Activated T-cell treated with anti-CD3 and anti-CD28 coated beads, Interleukin-2, amount 50 U/mL, for 72 hours (primary cell): ENCODE data around the gene EIF3D. TPM values are rescaled to one million over a fixed set of nuclear protein-coding genes. Genes with fewer than 3 reads are reported as not detected.

Experiments
- ATAC-seq, 2 donors: fragments of 150-1000 bp; cut with Tn5 transposase; replicated peaks in 1 of 2; 2 replicates each; pipeline ENCODE4 v1.10.0; 2021; ENCODE audit warnings: moderate library complexity in 2 of 2, mild to moderate bottlenecking in 1 of 2
- DNase-seq, 2 donors: peaks; one replicate each; pipeline ENCODE4 v3.0.0; 2021 to 2022; ENCODE audit warnings: mixed read lengths in 1 of 2
- H3K27ac Mint-ChIP-seq: one replicate; pipeline ENCODE4 v1.8.0; 2022; ENCODE audit warnings: mild to moderate bottlenecking, moderate library complexity, mixed read lengths
- H3K27me3 Mint-ChIP-seq: one replicate; pipeline ENCODE4 v1.8.0; 2022; ENCODE audit warnings: low read depth, mixed read lengths
- H3K36me3 Mint-ChIP-seq, 2 donors: one replicate each; pipeline ENCODE4 v1.8.0; 2022; ENCODE audit warnings: mixed read lengths in 2 of 2, mild to moderate bottlenecking in 1 of 2; ENCODE audit not compliant: insufficient read depth in 2 of 2
- H3K4me1 Mint-ChIP-seq: one replicate; pipeline ENCODE4 v1.8.0; 2022; ENCODE audit warnings: low read depth, mixed read lengths
- H3K4me3 Mint-ChIP-seq, 2 donors: one replicate each; pipeline ENCODE4 v1.8.0; 2022; ENCODE audit warnings: mild to moderate bottlenecking in 2 of 2, mixed read lengths in 2 of 2, moderate library complexity in 2 of 2
- H3K9me3 Mint-ChIP-seq, 2 donors: one replicate each; pipeline ENCODE4 v1.8.0; 2022; ENCODE audit warnings: mixed read lengths in 2 of 2
- total RNA-seq, 2 donors: library from RNA; stranded (reverse); gene quantifications; one replicate each; pipeline ENCODE4 v1.2.3, GENCODE V29; 2022

The EIF3D gene
- total RNA-seq, 2 donors from 2014 or later: 320 to 339 TPM

- Mint-ChIP-seq H3K27me3 (no peaks in the 10 kb centered on the region), H3K27ac (peak within 1 kb of the TSS; percentile 96), H3K4me1 (peaks cover 18% of the 10 kb centered on the region), H3K4me3 (peak within 1 kb of the TSS; percentile 94 to 98), H3K36me3 (peaks cover 7 to 13% of the 10 kb centered on the region in 2 donors), H3K9me3 (no peaks in the 10 kb centered on the region)
- peak; percentile 93 to 95 for ATAC-seq
- DNase-seq: peak; percentile 95 to 96
These were observed 47.4 kb downstream of the EIF3D start, which contains the start of gene TXN2 for GRCh38 chr22:36481393-36482168. TSS of gene TXN2 (minus strand) at chr22:36481640. CDS start at chr22:36480837, 803 bp downstream.

- Mint-ChIP-seq H3K27me3 (no peaks in the 10 kb centered on the region), H3K4me1 (peaks cover 18% of the 10 kb centered on the region), H3K27ac (peak overlapping the region; percentile 96), H3K9me3 (no peaks in the 10 kb centered on the region), H3K36me3 (peaks cover 8 to 12% of the 10 kb centered on the region in 2 donors), H3K4me3 (peak overlapping the region; percentile 94 to 98)
- ATAC-seq (peak in 1 of 2 donors; percentile 2), DNase-seq (no peak)
These were observed 48.0 kb downstream of the EIF3D start for GRCh38 chr22:36480941-36481392.

- no peak for DNase-seq
- H3K4me1 Mint-ChIP-seq: peaks cover 18% of the 10 kb centered on the region
- H3K4me3 Mint-ChIP-seq: no peak overlapping the region
- peaks cover 8 to 12% of the 10 kb centered on the region in 2 donors for H3K36me3 Mint-ChIP-seq
- no peak overlapping the region for H3K27ac Mint-ChIP-seq
- no peaks in the 10 kb centered on the region for H3K27me3 Mint-ChIP-seq
- no peaks in the 10 kb centered on the region for H3K9me3 Mint-ChIP-seq
- ATAC-seq: no peak
These were observed 50.0 kb downstream of the EIF3D start for GRCh38 chr22:36478966-36479365.

GRCh38 chr22:36475341-36475740 lies 53.6 kb downstream of the EIF3D start:
- DNase-seq: no peak
- Mint-ChIP-seq H3K27ac (no peak overlapping the region), H3K36me3 (peaks cover 8 to 10% of the 10 kb centered on the region in 2 donors), H3K9me3 (no peaks in the 10 kb centered on the region), H3K4me1 (peaks cover 8% of the 10 kb centered on the region), H3K27me3 (no peaks in the 10 kb centered on the region), H3K4me3 (no peak overlapping the region)
- no peak for ATAC-seq

- DNase-seq (no peak), ATAC-seq (no peak)
- H3K36me3 Mint-ChIP-seq: peaks cover 8 to 10% of the 10 kb centered on the region in 2 donors
- peaks cover 21% of the 10 kb centered on the region for H3K4me1 Mint-ChIP-seq
- no peaks in the 10 kb centered on the region for H3K27me3 Mint-ChIP-seq
- no peak overlapping the region for H3K27ac Mint-ChIP-seq
- H3K9me3 Mint-ChIP-seq: no peaks in the 10 kb centered on the region
- H3K4me3 Mint-ChIP-seq: no peak overlapping the region
These were observed 56.3 kb downstream of the EIF3D start for GRCh38 chr22:36472689-36473088.

GRCh38 chr22:36471341-36471821 lies 57.6 kb downstream of the EIF3D start:
- Mint-ChIP-seq H3K4me3 (no peak overlapping the region), H3K4me1 (peaks cover 34% of the 10 kb centered on the region), H3K36me3 (peaks cover 0 to 2% of the 10 kb centered on the region in 2 donors), H3K27ac (no peak overlapping the region), H3K9me3 (no peaks in the 10 kb centered on the region), H3K27me3 (no peaks in the 10 kb centered on the region)
- no peak for DNase-seq
- no peak for ATAC-seq

- ATAC-seq (no peak), DNase-seq (no peak)
- H3K36me3 Mint-ChIP-seq: peaks cover 0 to 2% of the 10 kb centered on the region in 2 donors
- no peak overlapping the region for H3K27ac Mint-ChIP-seq
- no peak overlapping the region for H3K4me3 Mint-ChIP-seq
- peaks cover 39% of the 10 kb centered on the region for H3K4me1 Mint-ChIP-seq
- H3K9me3 Mint-ChIP-seq: no peaks in the 10 kb centered on the region
- no peaks in the 10 kb centered on the region for H3K27me3 Mint-ChIP-seq
These were observed 58.0 kb downstream of the EIF3D start for GRCh38 chr22:36470994-36471331.

GRCh38 chr22:36470162-36470993 lies 58.6 kb downstream of the EIF3D start:
- no peaks in the 10 kb centered on the region for H3K9me3 Mint-ChIP-seq
- H3K4me1 Mint-ChIP-seq: peaks cover 43% of the 10 kb centered on the region
- ATAC-seq (peak; percentile 85 to 93), DNase-seq (peak; percentile 79 to 83)
- H3K27me3 Mint-ChIP-seq: no peaks in the 10 kb centered on the region
- H3K4me3 Mint-ChIP-seq: no peak overlapping the region
- H3K27ac Mint-ChIP-seq: peak overlapping the region; percentile 65
- H3K36me3 Mint-ChIP-seq: peaks cover 0 to 2% of the 10 kb centered on the region in 2 donors

GRCh38 chr22:36469094-36469710 lies 59.8 kb downstream of the EIF3D start:
- Mint-ChIP-seq H3K27me3 (no peaks in the 10 kb centered on the region), H3K4me1 (peaks cover 43% of the 10 kb centered on the region)

GRCh38 chr22:36467946-36468345 lies 61.0 kb downstream of the EIF3D start:
- peak; percentile 27 to 35 for ATAC-seq

More at GRCh38 chr22:36469094-36469710, 59.8 kb downstream of the EIF3D start:
- DNase-seq (no peak), ATAC-seq (no peak)
- H3K9me3 Mint-ChIP-seq: no peaks in the 10 kb centered on the region
- H3K36me3 Mint-ChIP-seq: peaks cover 0 to 2% of the 10 kb centered on the region in 2 donors
- H3K4me3 Mint-ChIP-seq: no peak overlapping the region
- no peak overlapping the region for H3K27ac Mint-ChIP-seq

GRCh38 chr22:36467042-36467810 lies 61.7 kb downstream of the EIF3D start:
- H3K27me3 Mint-ChIP-seq: no peaks in the 10 kb centered on the region
- H3K36me3 Mint-ChIP-seq: peaks cover 0 to 2% of the 10 kb centered on the region in 2 donors
- no peaks in the 10 kb centered on the region for H3K9me3 Mint-ChIP-seq
- DNase-seq (no peak), ATAC-seq (no peak)
- no peak overlapping the region for H3K4me3 Mint-ChIP-seq
- H3K4me1 Mint-ChIP-seq: peaks cover 43% of the 10 kb centered on the region
- peak overlapping the region; percentile 83 for H3K27ac Mint-ChIP-seq

More at GRCh38 chr22:36467946-36468345, 61.0 kb downstream of the EIF3D start:
- peaks cover 43% of the 10 kb centered on the region for H3K4me1 Mint-ChIP-seq
- H3K9me3 Mint-ChIP-seq: no peaks in the 10 kb centered on the region
- H3K36me3 Mint-ChIP-seq: peaks cover 0 to 2% of the 10 kb centered on the region in 2 donors
- H3K27ac Mint-ChIP-seq: no peak overlapping the region
- H3K27me3 Mint-ChIP-seq: no peaks in the 10 kb centered on the region
- peak overlapping the region in 1 of 2 donors; percentile 29 for H3K4me3 Mint-ChIP-seq
- DNase-seq: peak; percentile 17 to 29

- ATAC-seq (no peak), DNase-seq (no peak)
- Mint-ChIP-seq H3K27me3 (no peaks in the 10 kb centered on the region), H3K4me3 (no peak overlapping the region), H3K27ac (no peak overlapping the region), H3K9me3 (no peaks in the 10 kb centered on the region), H3K4me1 (peaks cover 43% of the 10 kb centered on the region), H3K36me3 (peaks cover 0 to 2% of the 10 kb centered on the region in 2 donors)
These were observed 62.7 kb downstream of the EIF3D start for GRCh38 chr22:36466258-36466657.
